Choroid plexus epithelial cell (primary cell): ENCODE results near the gene P2RX2.

Experiments used
- DNase-seq: peaks from one replicate; pipeline ENCODE4 v3.0.0-alpha.2; 2010; ENCODE audit warnings: low read depth
- H3K4me3 ChIP-seq: 2 replicates; pipeline ENCODE4 v1.5.1; 2011; ENCODE audit warnings: low read depth, mild to moderate bottlenecking, control low read depth, low read length, moderate library complexity
- CTCF ChIP-seq: conservative IDR thresholded peaks from 2 replicates; pipeline ENCODE4 v1.5.1; 2011; ENCODE audit warnings: low read depth, mild to moderate bottlenecking, control low read depth, inconsistent platforms, low read length, moderate library complexity

The P2RX2 gene

GRCh38 chr12:132588821-132589669 is 29.5 kb upstream of the P2RX2 start:
- DNase-seq, result no peak
- TF ChIP-seq CTCF, result no peak
- no peak overlapping the region for H3K4me3 ChIP-seq

DNA sequence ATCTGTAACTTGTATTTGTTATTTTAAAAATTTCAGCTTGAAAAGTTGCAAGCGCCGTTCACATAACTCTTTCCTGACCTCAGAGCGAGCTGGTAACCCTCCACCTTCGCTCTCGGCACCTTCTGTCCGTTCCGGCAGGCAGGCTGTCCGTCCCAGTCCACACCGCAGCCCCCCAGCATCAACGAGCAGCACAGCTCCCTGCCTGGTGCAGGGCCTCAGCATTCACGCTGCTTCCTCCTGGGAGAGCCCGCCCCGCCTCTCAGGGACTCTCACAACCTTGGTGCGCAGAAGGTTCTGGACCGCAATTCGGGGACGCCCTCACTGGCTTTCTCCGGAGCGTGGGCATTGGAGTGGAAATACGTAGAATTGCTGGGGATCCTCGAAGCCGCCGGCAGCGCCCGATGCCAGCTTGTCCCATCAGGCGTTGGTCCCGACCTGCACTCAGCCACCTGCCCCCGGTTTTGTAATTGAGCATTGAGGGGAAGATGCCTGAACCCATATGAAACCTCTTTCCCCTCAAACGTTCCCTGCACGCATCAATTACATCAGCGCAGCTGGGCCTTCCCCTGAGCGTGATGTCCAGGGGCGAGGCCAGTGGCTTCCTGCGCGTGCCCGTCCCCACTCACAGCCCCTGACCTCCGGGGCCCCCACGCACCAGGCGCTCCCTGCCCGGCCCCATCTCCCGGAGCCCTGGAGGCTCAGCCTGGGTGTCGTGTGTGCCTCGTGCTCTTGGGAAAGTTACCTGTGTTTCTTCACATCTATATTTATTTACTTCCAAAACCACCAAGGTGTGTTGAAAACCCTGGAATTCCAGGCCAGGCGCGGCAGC is 27.3 kb upstream of the P2RX2 start:
- no peak overlapping the region for H3K4me3 ChIP-seq
- TF ChIP-seq CTCF, result no peak
- no peak for DNase-seq

DNA sequence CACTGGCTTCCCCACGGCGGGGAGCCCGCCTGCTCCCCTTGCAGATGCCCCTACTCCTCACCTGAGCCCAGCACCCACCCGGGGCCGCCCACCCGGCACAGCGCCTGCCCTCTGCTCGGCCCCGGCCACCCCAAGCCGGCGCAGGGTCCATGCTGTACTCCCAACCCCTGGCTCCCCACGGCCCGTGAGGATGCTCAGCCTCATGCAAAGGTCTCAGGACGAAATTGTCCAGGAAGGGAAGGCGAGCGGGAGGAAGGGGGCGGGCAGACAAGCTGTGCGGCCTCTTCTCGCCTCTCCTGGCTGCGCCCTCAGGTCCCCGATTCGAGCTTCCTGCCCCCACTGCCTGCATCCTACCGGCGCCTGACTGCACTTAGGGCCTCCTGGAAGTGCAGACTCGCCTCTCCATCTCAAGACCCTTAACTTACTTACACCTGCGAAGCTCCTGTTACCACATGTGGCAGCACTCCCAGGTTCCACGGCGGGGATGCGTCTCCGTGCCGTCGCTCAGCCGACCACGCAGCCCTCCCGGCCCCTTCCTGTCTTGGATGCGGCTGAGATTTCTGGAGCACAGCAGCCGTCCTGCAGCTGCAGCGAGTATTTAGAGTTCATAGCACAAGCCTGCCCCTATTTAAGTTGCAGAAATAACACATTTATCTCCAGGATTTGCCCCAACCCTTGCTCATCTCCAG is 26.1 kb upstream of the P2RX2 start:
- H3K4me3 ChIP-seq, result no peak overlapping the region
- no peak for TF ChIP-seq CTCF
- no peak for DNase-seq

GRCh38 chr12:132593071-132593470 is 25.5 kb upstream of the P2RX2 start:
- no peak for DNase-seq

GRCh38 chr12:132593521-132593920 is 25.1 kb upstream of the P2RX2 start:
- no peak for DNase-seq
- TF ChIP-seq CTCF, result no peak
- peak overlapping the region; percentile 1 for H3K4me3 ChIP-seq

More at GRCh38 chr12:132593071-132593470, 25.5 kb upstream of the P2RX2 start:
- H3K4me3 ChIP-seq, result no peak overlapping the region
- TF ChIP-seq CTCF, result no peak

DNA sequence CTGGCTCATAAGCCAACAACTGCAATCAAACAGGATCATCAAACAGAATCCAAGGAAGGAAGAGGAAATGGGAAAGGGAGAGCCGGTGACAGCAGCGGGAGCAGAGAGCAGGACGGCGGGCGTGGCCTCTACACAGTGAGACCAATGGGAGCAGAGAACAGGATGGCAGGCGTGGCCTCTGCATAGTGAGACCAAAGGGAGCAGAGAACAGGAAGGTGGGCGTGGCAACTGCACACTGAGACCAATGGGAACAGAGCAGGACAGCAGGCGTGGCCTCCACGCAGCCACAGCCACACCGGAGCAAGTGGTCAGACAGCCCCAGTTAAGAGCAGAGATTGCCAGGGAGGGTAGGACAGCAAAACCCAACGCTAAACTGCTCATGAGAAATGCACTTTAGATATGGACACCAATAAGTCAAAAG is 24.6 kb upstream of the P2RX2 start:
- peak; percentile 96 for DNase-seq
- peak overlapping the region; percentile 1 for H3K4me3 ChIP-seq

More for the DNA sequence above, 24.6 kb upstream of the P2RX2 start:
- TF ChIP-seq CTCF, result no peak
